ENCODE results near the gene ZNF609.

The ZNF609 gene

DNA sequence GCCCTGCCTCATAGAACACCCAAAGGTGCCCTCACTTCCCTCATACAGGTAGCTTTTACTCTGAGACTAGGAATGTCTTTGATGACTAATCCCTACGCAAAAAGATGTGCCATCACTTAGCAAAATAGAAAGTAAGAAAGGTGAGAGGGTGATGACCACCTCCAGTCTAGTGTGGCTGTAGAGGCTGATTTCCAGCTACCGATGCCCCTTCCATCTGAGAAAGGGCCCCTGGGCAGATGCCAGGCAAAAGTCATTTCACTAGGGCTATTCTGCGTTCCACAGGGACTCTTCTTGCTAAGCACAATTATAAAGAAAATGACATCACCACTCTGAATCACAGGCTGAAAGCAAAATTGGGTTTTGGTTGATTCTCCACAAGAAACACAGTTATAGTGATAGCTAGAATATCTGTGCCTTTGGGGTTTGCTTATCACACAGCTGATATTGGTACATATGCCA is 237.6 kb downstream of the ZNF609 start:
- Mint-ChIP-seq H3K4me1 (peaks cover 84% of the 10 kb centered on the region), H3K9me3 (no peaks in the 10 kb centered on the region), H3K4me3 (no peak overlapping the region), H3K27me3 (no peaks in the 10 kb centered on the region), H3K27ac (peak overlapping the region; percentile 52), H3K36me3 (peaks cover 13% of the 10 kb centered on the region)
- ATAC-seq, result peak; percentile 64

DNA sequence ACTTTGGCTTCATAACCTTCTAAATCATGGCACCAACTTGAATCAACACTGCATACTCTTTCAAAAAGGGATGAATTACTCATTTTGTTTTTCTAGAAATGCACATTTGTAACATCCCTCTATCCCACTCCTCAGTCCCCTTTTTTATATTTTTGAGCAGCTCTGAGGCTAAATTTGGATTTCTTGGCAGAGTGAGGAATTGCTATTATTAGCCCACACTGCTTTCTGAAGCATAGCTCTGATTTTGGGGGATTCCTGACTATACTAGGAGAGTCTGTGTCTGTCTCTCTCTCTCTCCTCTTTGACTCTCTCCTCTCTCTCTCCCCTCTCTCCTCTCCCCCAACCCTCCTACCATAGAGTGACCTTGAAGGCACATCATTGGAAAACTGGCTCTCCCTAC is 238.4 kb downstream of the ZNF609 start:
- ATAC-seq, result no peak
- H3K4me1 Mint-ChIP-seq, result peaks cover 90% of the 10 kb centered on the region
- H3K4me3 Mint-ChIP-seq, result no peak overlapping the region
- H3K36me3 Mint-ChIP-seq, result peaks cover 13% of the 10 kb centered on the region
- no peaks in the 10 kb centered on the region for H3K9me3 Mint-ChIP-seq
- H3K27ac Mint-ChIP-seq, result peak overlapping the region; percentile 52
- no peaks in the 10 kb centered on the region for H3K27me3 Mint-ChIP-seq

DNA sequence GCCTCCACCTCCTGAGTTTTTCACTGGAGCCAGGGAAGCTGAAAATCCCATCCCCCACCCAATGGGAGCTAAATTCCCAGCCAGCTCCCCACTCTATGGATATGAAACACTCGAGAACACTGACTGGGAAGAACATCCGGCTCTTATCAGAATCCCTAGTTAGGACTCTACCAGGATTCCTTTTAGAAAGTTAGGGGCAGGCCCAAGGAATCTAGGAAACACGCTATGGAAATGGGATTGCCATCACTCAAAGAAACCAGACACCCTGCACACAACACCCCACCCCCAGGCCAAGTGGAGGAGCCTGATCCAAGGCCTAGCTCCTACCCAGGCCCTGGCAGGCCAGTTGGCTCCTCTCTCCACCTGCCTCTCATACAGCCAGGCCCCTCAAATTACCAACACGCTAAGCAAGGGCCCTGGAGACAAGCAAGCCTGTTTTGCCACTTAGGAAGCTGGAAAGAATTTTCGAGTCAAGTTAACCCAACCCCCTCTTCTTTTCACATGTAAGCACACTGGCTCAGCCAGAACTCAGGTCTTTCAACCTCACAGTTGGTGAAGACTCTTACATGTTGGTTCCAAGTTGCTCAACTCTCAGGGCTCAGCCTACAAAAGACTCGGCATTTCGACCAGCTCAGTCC is 239.5 kb downstream of the ZNF609 start:
- ATAC-seq, result no peak
- H3K27ac Mint-ChIP-seq, result peak overlapping the region; percentile 11

DNA sequence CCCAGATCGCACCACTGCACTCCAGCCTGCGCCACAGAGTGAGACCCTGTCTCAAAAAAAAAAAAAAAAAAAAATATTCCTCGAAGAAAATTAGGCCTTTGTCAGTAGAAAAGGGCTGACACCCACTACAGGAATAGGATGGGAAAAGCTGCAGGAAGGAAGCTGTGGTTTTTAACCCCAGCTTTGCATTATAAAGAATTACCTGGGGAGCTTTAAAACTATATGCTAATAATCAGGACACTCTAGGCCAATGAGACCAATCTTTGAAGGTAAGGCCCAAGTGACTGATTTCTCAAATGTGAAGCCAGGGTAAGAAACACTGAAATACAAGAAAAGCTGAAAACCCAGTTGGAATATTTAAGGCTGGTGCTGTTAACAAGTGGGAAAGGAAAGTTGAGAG is 240.7 kb downstream of the ZNF609 start:
- Mint-ChIP-seq H3K27ac (peak overlapping the region; percentile 91), H3K9me3 (no peaks in the 10 kb centered on the region)

More for the DNA sequence above, 239.5 kb downstream of the ZNF609 start:
- peaks cover 84% of the 10 kb centered on the region for H3K4me1 Mint-ChIP-seq
- H3K27me3 Mint-ChIP-seq, result no peaks in the 10 kb centered on the region
- H3K36me3 Mint-ChIP-seq, result peaks cover 13% of the 10 kb centered on the region
- no peaks in the 10 kb centered on the region for H3K9me3 Mint-ChIP-seq
- no peak overlapping the region for H3K4me3 Mint-ChIP-seq

DNA sequence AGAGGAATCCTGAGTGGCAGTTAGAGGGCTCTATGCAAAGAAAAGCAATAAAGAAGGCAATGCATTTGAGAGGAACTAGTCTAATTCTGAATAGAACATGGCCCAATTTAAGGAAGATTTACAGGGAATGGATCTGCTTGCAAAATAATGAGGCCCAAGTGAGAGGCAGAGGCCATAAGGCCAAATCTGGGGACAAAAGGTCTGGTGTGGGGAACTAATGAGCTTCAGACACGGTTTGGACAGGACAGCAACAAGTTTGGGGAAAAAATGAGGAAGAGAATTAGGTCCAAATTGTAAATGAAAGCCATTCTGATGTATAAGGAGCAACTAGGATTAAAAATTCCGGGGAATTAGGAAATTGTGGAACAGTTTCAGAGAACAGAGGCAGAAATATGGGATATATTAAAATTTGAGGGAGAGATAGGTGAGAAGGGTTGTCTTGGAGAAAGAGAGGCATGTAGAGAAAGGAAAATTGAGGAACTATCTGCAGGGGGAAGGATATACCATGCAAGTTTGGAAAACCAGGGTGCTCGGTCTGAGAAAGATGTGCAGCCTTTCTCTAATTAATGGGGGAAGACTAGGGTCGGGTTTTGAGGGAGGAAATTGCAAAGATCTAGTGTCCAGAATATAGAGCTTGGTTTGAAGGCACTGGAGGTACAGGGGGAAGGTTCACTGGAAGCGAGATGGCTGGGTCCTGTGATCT is 241.3 kb downstream of the ZNF609 start:
- no peaks in the 10 kb centered on the region for H3K27me3 Mint-ChIP-seq
- peak overlapping the region; percentile 91 for H3K27ac Mint-ChIP-seq
- no peaks in the 10 kb centered on the region for H3K9me3 Mint-ChIP-seq
- H3K4me1 Mint-ChIP-seq, result peaks cover 67% of the 10 kb centered on the region
- ATAC-seq, result no peak
- peaks cover 7% of the 10 kb centered on the region for H3K36me3 Mint-ChIP-seq
- peak overlapping the region; percentile 93 for H3K4me3 Mint-ChIP-seq

More for the DNA sequence above, 240.7 kb downstream of the ZNF609 start:
- Mint-ChIP-seq H3K4me1 (peaks cover 73% of the 10 kb centered on the region), H3K27me3 (no peaks in the 10 kb centered on the region), H3K4me3 (peak overlapping the region; percentile 93), H3K36me3 (peaks cover 7% of the 10 kb centered on the region)
- ATAC-seq, result no peak

DNA sequence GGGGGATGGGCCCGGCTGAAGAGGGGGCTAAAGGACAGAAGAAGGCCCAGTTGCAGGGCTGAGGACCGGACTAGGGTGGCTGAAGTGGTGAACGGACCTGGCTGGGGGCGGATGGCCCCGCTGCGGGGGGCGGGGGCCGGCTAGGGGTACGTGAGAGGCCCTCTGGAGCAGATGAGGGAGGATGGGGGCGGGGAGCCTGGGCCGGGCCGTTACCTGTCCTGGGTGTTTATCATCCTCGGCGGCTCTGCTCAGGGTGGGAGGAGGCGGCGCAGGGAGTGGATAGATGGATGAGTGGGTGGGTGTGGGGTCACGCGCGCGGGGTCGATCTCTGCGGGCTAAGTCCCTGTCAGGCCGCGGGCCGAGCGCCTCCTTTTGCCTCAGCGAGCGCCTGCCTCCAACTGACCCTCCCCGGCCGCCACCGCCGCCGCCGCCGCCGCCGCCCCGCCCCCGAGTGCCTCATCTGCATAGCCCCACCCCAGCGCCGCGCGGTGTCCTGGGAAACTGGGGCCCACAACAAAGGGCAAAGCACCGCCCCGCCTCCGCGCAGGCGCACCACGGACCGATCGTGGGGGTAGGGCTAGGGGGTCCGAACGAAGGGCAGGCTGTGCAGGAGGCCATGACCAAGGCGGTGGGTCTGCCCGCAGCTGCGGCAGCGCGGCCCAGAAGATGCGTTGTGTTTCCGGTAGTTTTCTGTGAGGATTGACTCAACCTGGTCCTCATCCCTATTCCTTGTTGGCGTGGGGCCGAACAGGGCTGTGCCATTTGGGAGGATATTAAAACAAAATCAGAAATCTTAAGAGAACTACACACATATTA is 242.6 kb downstream of the ZNF609 start:
- no peaks in the 10 kb centered on the region for H3K27me3 Mint-ChIP-seq
- ATAC-seq, result peak; percentile 97
- peaks cover 54% of the 10 kb centered on the region for H3K4me1 Mint-ChIP-seq
- H3K9me3 Mint-ChIP-seq, result no peaks in the 10 kb centered on the region
- H3K36me3 Mint-ChIP-seq, result peaks cover 7% of the 10 kb centered on the region
- peak overlapping the region; percentile 93 for H3K4me3 Mint-ChIP-seq
- H3K27ac Mint-ChIP-seq, result peak overlapping the region; percentile 91

DNA sequence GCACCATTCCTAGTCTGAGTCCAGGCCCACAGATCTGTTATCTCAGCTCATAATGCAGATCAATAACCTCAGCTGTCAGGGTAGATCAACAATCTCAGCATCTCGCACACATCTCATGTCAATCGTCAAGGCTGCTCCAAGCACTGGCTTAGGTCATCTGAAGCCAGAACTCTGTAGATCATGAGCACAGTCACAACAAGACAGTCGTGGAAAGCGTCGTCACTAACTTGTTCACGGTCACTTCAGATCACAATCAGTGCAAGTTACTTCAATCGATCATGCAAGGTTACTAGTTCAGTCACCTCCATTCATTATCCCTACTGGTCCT is 243.2 kb downstream of the ZNF609 start:
- Mint-ChIP-seq H3K27ac (peak overlapping the region; percentile 91), H3K36me3 (peaks cover 7% of the 10 kb centered on the region), H3K4me3 (peak overlapping the region; percentile 93), H3K27me3 (no peaks in the 10 kb centered on the region), H3K9me3 (no peaks in the 10 kb centered on the region), H3K4me1 (peaks cover 49% of the 10 kb centered on the region)
- ATAC-seq, result no peak

DNA sequence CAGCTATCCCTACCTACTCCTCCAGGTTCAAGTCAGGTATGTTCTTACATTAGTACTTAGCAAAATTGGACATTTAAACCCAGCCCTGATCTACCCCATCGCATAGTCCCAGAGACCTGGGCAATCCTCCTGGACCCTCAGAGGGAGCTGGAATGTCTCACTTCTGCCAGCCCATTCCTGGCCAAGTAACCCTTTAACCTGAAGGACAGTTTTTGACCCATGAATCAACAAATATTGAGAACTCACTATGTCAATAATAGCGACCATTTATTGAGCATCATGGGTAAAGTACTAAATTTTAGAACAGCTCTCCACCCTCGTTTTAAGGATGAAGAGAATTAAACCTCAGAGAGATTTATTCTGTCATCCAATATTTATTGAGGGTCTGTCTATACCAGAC is 244.6 kb downstream of the ZNF609 start:
- H3K27ac Mint-ChIP-seq, result no peak overlapping the region
- H3K27me3 Mint-ChIP-seq, result no peaks in the 10 kb centered on the region
- peaks cover 7% of the 10 kb centered on the region for H3K36me3 Mint-ChIP-seq
- no peak for ATAC-seq
- no peak overlapping the region for H3K4me3 Mint-ChIP-seq
- H3K9me3 Mint-ChIP-seq, result no peaks in the 10 kb centered on the region
- peaks cover 34% of the 10 kb centered on the region for H3K4me1 Mint-ChIP-seq

DNA sequence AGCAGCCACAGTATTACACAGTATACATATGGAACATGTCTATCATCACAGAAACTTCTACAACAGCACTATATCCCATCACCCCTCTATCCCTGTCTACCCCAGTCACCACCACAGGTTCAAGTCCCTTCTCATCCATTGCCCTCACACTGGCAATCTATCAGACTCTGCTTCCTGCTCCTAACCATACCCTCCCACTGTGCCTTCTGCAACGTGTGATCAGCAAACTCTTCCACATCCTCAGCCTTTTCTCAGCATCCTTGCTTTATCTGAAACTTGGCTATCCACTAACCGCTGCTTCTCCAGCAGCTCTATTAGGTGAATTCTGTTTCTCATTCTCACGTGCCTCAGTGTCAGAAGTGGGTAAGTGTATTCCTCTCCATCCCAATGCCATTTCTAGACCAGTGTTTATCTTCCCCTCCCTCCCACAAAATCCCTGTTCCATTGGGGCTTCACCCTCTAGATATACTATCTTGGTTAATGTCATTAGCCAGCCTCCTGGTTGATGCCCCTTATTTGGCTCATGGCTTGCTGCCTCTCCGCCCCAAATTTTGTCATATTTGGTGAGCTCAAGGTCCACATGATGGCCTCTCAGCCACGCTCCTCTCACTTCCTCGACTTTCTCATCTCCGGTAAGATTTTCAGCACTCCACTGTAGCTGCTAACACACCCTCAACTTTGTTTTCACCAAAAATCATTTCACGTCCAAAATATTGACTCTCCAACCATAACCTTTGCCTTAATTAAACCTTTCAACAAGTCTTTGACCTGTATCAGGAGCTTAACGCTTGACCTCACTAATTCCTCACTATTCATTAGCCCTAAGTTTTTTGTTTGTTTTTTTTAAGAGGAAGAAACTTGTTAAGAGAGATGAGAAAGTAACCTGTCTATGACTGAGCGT is 245.9 kb downstream of the ZNF609 start:
- no peaks in the 10 kb centered on the region for H3K27me3 Mint-ChIP-seq
- no peak overlapping the region for H3K4me3 Mint-ChIP-seq
- no peak for ATAC-seq
- H3K27ac Mint-ChIP-seq, result no peak overlapping the region
- no peaks in the 10 kb centered on the region for H3K36me3 Mint-ChIP-seq
- peaks cover 22% of the 10 kb centered on the region for H3K4me1 Mint-ChIP-seq
- H3K9me3 Mint-ChIP-seq, result no peaks in the 10 kb centered on the region

DNA sequence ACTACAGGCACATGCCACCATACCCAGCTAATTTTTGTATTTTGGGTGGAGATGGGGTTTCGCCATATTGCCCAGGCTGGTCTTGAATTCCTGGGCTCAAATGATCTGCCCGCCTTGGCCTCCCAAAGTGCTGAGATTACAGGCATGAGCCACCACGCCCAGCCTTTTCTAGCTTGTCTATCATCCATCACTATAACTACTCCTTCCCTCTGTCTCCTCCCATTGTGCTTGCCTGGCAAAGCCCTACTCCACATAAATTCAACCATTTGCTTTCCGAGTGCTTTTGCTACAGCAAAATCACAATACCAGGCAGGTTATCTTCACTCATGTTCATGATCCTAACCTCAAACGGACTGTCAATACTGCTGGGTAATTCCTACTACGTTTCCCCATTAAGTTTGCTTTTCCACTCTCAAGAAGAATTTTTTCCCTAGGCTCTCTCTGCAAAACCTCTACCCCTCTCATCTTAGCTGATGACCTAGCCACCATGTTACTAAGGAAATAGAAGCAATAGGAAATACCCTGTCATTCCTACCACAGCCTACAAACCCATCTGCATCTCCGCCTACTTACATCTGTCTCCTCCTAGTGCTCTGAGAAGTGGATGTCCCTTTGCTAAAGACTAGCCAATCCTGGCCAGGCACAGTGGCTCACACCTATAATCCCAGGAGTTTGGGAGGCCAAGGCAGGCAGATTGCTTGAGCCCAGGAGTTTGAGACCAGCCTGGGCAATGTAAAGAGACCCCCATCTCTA is 250.5 kb downstream of the ZNF609 start:
- H3K4me1 Mint-ChIP-seq, result no peaks in the 10 kb centered on the region
- H3K27me3 Mint-ChIP-seq, result no peaks in the 10 kb centered on the region
- H3K9me3 Mint-ChIP-seq, result no peaks in the 10 kb centered on the region
- ATAC-seq, result no peak
- H3K36me3 Mint-ChIP-seq, result no peaks in the 10 kb centered on the region
- no peak overlapping the region for H3K27ac Mint-ChIP-seq
- no peak overlapping the region for H3K4me3 Mint-ChIP-seq

DNA sequence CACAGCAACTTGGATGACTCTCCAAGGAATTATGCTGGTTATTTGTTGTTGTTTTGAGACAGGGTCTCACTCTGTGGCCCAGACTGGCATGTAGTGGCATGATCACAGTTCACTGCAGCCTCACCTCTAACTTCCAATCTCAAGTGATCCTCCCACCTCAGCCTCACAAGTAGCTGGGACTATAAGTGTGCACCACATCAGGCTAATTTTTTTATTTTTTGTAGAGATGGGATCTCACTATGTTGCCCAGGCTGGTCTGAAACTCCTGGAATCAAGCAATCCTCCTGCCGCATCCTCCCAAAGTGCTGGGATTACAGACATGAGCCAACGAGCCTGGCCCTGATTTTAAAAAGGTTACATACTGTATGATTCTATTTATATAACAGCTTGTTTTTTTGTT is 252.0 kb downstream of the ZNF609 start:
- no peak overlapping the region for H3K27ac Mint-ChIP-seq
- no peaks in the 10 kb centered on the region for H3K36me3 Mint-ChIP-seq
- no peaks in the 10 kb centered on the region for H3K9me3 Mint-ChIP-seq
- H3K27me3 Mint-ChIP-seq, result no peaks in the 10 kb centered on the region
- H3K4me1 Mint-ChIP-seq, result no peaks in the 10 kb centered on the region
- ATAC-seq, result no peak
- no peak overlapping the region for H3K4me3 Mint-ChIP-seq

DNA sequence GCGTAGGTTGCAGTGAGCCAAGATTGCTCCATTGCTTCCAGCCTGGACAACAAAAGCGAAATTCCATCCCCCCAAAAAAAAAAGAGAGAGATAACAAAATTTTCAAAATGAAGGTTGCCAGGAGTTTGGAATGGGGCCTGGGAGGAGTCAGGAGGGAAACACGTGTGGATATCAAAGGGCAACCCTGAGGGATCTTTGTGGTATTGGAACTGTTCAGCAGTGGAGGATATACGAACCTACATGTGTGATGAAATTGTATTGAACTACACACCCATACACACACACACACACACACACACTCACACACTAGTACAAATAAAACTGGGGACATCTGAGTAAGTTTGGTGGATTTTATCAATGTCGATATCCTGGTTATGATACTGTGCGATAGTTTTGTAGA is 253.2 kb downstream of the ZNF609 start:
- Mint-ChIP-seq H3K4me1 (no peaks in the 10 kb centered on the region), H3K27me3 (peaks cover 5% of the 10 kb centered on the region), H3K36me3 (no peaks in the 10 kb centered on the region), H3K27ac (no peak overlapping the region), H3K9me3 (no peaks in the 10 kb centered on the region), H3K4me3 (no peak overlapping the region)
- ATAC-seq, result no peak

DNA sequence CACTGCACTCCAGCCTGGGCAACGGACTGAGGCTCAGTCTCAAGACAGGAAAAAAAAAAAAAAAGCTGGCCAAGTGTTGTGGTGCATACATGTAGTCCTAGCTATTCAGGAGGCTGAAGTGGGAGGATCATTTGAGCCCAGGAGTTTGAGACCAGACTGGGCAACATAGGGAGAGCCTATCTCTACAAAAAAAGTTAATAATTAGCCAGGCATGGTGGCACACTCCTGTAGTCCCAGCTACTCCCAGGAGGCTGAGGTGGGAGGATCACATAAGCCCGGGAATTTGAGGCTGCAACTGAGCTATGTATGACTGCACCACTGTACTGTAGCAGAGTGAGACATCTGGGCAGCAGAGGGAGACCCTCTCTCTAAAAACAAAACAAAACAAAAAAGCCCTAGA is 256.1 kb downstream of the ZNF609 start:
- Mint-ChIP-seq H3K27me3 (peaks cover 6% of the 10 kb centered on the region), H3K4me3 (no peak overlapping the region), H3K36me3 (no peaks in the 10 kb centered on the region), H3K27ac (no peak overlapping the region), H3K9me3 (no peaks in the 10 kb centered on the region), H3K4me1 (no peaks in the 10 kb centered on the region)
- ATAC-seq, result no peak

DNA sequence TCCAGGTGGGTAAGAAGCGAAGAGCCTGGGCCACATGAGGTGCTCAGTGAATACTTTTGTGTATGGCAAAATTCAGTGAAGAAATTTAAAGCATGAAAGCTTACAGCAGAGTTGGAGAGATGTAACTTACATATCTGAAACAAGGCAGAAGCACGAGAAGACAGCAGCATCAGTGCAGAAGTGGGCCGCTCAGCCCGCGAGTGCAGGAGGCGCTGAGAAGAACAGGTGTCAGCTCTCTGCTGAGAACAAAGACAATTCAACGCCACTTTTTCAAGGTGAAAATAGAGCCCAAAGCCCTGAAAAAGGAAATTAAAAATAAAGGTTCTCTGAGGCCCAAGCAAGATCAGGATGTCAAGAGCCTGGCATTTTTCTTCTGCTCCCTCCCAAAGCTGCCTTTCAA is 256.8 kb downstream of the ZNF609 start:
- Mint-ChIP-seq H3K36me3 (no peaks in the 10 kb centered on the region), H3K9me3 (no peaks in the 10 kb centered on the region), H3K4me3 (no peak overlapping the region), H3K27me3 (peaks cover 6% of the 10 kb centered on the region), H3K27ac (no peak overlapping the region), H3K4me1 (no peaks in the 10 kb centered on the region)
- ATAC-seq, result no peak

Data from stimulated activated memory B cell treated with anti-CD40 and anti-IgM and Interleukin-4, amounts not matched to agents 10 μg/mL and 1 μg/mL and 100 μg/mL, for 72 hours (primary cell).